HG02885 (cell line): ENCODE results near the gene RGL2.
"Not testable (repeated sequence)": the region's sequence is repeated elsewhere in the genome, so short reads cannot be mapped to it uniquely, and the experiment has no call there.

Experiments
- ATAC-seq: cut with Tn5 transposase; IDR thresholded peaks from one replicate; pipeline ENCODE4 v1.9.1; 2021; ENCODE audit warnings: mild to moderate bottlenecking; ENCODE audit not compliant: unreplicated experiment, poor library complexity

RGL2 gene, protein sequence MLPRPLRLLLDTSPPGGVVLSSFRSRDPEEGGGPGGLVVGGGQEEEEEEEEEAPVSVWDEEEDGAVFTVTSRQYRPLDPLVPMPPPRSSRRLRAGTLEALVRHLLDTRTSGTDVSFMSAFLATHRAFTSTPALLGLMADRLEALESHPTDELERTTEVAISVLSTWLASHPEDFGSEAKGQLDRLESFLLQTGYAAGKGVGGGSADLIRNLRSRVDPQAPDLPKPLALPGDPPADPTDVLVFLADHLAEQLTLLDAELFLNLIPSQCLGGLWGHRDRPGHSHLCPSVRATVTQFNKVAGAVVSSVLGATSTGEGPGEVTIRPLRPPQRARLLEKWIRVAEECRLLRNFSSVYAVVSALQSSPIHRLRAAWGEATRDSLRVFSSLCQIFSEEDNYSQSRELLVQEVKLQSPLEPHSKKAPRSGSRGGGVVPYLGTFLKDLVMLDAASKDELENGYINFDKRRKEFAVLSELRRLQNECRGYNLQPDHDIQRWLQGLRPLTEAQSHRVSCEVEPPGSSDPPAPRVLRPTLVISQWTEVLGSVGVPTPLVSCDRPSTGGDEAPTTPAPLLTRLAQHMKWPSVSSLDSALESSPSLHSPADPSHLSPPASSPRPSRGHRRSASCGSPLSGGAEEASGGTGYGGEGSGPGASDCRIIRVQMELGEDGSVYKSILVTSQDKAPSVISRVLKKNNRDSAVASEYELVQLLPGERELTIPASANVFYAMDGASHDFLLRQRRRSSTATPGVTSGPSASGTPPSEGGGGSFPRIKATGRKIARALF

DNA sequence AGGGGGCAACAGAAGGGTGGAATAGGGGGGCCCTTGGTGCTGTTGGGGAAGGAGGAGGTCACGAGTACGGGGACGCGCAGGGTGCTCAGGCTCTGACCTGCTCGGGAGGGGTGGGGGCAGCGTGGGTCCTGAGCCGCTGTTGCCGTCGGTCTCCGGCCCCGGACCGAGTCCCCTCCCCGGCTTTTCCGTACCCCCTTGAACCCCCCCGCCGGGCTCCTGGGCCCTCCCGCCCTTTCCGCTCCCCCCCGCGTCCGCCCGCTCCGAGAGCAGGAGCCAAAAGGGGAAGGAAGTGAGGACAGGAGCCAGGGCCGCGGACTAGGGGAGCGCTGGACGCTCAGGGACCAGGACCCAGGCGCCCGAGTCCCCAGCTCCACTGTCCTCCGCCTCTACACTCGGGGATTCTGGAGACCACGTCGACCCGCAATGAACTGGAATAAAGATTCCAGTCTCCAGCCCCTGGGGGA is at the start of gene RGL2:
RGL2 (minus strand) TSS at position 170 of the 464 bp plus-strand sequence. CDS start 332 bp downstream, outside the sequence.
- ATAC-seq = peak; percentile 45

- no peak for ATAC-seq
These were observed 49.1 kb upstream of the RGL2 start for GRCh38 chr6:33347816-33348215.

GRCh38 chr6:33346972-33347371 is 48.2 kb upstream of the RGL2 start:
- ATAC-seq = not testable (repeated sequence)

- ATAC-seq = no peak
These were observed 46.3 kb upstream of the RGL2 start for GRCh38 chr6:33344701-33345697.

DNA sequence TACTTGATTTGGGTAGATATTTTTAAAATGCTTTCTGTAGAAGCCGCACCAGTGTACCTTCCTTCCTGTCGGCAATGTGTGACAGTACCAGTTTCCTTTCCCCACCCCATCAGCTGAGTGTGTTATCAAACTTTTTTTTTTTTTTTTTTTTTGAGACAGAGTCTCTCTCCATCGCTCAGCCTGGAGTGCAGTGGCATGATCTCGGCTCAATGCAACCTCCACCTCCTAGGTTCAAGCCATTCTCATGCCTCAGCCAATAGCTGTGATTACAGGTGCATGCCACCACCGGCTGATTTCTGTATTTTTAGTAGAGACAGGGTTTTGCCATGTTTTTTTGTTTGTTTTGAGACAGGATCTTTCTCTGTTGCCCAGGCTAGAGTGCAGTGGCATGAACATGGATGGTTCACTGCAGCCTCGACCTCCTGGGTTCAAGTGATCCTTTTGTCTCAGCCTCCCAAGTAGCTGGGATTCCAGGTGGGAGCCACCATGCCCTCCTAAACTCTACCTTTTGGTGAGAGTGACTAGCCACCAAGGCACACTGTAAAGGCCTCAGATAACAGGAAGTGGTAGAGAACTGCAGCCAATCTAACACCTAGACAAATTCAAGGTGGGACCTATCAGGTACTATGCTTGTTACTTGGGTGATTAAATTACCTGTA is 45.3 kb upstream of the RGL2 start:
- ATAC-seq = peak; percentile 45

DNA sequence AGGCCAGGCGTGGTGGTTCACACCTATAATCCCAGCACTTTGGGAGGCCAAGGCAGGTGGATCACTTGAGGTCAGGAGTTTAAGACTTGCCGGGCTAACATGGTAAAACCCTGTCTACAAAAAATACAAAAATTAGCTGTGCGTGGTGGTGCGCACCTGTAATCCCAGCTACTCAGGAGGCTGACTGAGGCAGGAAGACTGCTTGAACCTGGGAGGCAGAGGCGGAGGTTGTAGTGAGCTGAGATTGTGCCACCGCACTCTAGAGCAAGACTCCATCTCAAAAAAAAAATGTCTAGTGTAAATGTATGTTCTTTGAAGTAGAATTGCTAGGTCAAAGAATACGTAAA is 44.8 kb upstream of the RGL2 start:
- ATAC-seq = not testable (repeated sequence)

- ATAC-seq = no peak
These were observed 40.5 kb upstream of the RGL2 start for GRCh38 chr6:33339193-33339592.

- no peak for ATAC-seq
These were observed 37.8 kb upstream of the RGL2 start for GRCh38 chr6:33336495-33336894.

DNA sequence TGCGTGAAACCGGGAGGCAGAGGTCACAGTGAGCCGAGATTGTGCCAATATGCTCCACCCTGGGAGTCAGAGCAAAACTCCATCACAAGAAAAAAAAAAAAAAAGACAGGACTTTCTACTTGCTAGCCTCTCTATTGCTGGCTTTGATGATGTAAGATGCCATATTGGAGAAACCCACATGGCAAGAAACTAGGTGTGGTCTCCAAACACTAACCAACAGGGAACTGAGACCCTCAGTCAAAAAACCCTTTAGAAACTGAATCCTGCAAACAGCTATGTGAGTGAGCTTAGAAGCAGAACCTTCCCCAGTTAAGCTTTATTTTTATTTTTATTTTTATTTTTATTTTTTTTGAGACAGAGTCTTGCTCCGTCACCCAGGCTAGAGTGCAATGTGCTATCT is 37.2 kb upstream of the RGL2 start:
- no peak for ATAC-seq

GRCh38 chr6:33333666-33334065 is 34.9 kb upstream of the RGL2 start:
- ATAC-seq = no peak

- ATAC-seq = no peak
These were observed 32.0 kb upstream of the RGL2 start for GRCh38 chr6:33330736-33331135.

GRCh38 chr6:33329058-33329457 is 30.3 kb upstream of the RGL2 start:
- ATAC-seq = no peak

DNA sequence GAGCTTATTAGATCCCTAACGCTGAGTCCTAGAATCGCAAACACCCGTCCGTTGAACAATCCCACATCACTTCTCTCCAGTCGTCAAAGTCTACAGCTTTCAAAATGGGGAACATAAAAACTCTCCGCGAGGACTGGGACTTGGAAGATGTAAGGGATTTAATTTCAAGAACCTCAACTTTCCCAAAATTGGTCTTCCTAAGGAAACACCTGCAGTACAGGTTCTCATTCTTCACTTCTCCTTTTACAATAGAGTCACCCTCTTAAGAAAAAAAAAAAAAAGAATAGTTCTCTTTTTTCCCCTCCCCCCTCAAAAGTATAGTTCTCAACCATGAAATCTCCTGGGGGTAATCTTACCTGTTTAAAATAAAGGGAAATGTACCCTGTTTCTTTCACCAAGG is 25.4 kb upstream of the RGL2 start:
- no peak for ATAC-seq

DNA sequence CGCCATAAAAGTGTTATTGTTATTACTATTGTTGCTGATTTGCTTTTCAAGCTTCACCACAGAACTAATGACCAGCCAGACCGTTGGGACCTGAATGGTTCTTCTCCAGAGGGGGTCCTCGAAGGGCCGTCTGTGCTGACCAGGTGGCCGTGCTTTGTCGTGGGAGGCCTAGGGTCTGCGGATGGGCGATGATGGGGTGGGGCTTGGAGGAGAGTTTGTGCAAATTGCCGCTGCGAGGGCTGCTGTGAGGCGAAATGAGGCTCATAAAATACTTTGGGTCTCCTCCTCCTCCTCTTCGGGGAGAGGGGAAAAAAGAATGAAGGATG is 24.8 kb upstream of the RGL2 start:
- ATAC-seq = peak; percentile 8

DNA sequence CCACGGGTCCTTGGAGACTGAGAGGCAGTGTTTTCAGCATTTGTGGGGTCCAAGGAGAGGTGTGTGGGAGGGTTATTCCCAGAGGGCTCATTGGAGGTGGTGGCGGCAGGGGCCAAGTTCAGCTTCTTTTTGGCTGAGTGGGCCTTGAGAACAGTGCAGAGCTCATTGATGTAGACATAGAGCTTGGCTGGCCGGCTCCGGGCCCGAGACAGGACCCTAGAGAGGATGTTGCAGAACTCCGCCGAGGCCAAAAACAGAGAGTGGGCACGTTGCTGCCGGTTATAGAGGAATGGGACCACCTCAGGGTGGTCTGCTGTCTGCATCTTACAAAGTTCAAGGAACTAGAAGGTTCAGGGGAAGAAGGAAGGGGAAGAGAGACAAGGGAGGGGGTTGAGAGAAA is 22.5 kb upstream of the RGL2 start:
- no peak for ATAC-seq

DNA sequence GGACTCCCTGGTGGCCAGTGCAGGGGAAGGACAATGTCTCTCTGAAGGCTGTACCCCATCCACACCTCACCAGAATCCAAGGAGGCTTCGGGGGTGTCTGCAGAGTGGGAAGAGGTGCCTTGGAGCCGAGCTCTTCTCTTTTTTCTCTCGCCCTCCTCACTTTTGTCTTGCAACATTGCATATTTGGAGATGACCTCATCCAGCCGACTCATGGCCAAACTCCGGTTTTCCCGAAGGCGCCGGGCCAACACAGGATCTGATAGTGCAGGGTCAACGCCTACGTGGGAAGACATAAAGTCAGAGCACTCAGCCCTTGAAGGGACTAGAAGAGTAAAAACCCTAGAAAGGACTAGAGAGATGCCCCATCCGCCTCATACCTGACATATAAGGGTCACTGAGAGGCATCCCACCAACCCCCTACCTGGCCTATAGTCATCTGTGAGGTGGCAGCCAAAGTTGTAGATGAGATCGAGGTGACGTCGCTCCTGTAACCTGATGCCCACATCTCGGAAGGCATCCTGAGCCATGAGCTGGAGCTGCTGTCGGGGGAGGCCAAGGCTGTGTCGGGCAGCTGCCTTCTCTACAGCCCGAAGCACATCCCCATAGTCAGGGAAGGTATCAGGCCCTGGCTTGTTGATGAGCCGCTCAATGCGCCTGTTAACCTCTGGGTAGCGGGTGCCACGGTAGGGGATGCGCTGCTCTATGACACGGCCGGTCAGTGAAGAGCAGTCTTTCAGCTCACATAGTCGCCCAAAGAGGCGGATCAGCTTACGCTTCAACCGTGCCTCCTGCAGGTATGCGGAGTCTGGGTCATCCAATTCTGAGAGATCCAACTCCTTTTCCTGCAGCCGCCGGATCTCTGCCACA is 21.8 kb upstream of the RGL2 start:
- no peak for ATAC-seq

DNA sequence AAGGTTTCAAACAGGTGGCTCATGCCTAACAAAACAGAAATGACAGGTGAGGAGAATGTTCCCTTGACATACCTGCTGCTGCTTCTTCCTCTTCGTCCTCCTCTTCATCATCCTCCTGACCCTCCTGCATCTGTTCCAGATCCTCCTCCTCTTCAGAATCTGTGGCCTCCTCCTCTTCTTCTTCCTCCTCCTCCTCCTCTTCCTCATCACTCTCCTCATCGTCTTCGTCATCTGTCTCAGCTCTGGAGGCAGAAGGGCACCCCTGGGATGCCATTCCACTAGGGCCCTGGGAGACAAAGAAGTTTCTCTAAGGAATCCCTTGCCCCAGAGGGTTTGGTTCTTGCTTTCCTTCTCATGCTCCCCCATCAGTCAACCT is 21.2 kb upstream of the RGL2 start:
- ATAC-seq = no peak

GRCh38 chr6:33318426-33319073 is 19.8 kb upstream of the RGL2 start:
- no peak for ATAC-seq
